ENCODE measurements around the gene RAB30.

RAB30 gene

GRCh38 chr11:83071567-83072349 lies at the start of gene RAB30:
RAB30 (minus strand) TSS chr11:83071897; CDS start chr11:82997316, 74,581 bp downstream.
- TF ChIP-seq EP300 (IDR thresholded peaks at IDR 0.05; ENCODE audit: borderline replicate concordance) = no peak
- TF ChIP-seq FOXM1 (IDR thresholded peaks at IDR 0.05; ENCODE audit: borderline replicate concordance, low read depth) = no peak
- no peak; the same call in 1 of the 2 replicates for TF ChIP-seq ZBTB7A (IDR thresholded peaks at IDR 0.05; ENCODE audit: low read depth)
- 0 out of 2 replicates have a peak, but pooled peaks have one; percentile 30 for TF ChIP-seq USF1 (IDR thresholded peaks at IDR 0.05)
- 0 out of 2 replicates have a peak, but pooled peaks have one; percentile 20 for TF ChIP-seq MAX (IDR thresholded peaks at IDR 0.05)
- TF ChIP-seq CEBPB (IDR thresholded peaks at IDR 0.05) = no peak
- TF ChIP-seq NFIC (IDR thresholded peaks at IDR 0.05) = 0 out of 2 replicates have a peak, but pooled peaks have one; percentile 4
- no peak for TF ChIP-seq EGR1 (IDR thresholded peaks at IDR 0.05)
- TF ChIP-seq TCF12 (IDR thresholded peaks at IDR 0.05; ENCODE audit: low read depth) = peak; percentile 64
- 0 out of 2 replicates have a peak, but pooled peaks have one; percentile 48 for TF ChIP-seq CREB1 (IDR thresholded peaks at IDR 0.05; ENCODE audit: low read depth)
- no peak for TF ChIP-seq REST (IDR thresholded peaks at IDR 0.05; ENCODE audit: low read depth)
- peak; percentile 9; the same call in 1 of the 2 replicates for TF ChIP-seq RAD21 (IDR thresholded peaks at IDR 0.05; ENCODE audit: low read depth)
- TF ChIP-seq TAF1 (IDR thresholded peaks at IDR 0.05; ENCODE audit: low read depth) = peak; percentile 79
- TF ChIP-seq YY1 (IDR thresholded peaks at IDR 0.05; ENCODE audit: low read depth) = peak; percentile 95
- no peak for TF ChIP-seq TEAD4 (IDR thresholded peaks at IDR 0.05)

- no peak for TF ChIP-seq EGR1 (IDR thresholded peaks at IDR 0.05)
- TF ChIP-seq TCF12 (IDR thresholded peaks at IDR 0.05; ENCODE audit: low read depth) = no peak
- TF ChIP-seq CREB1 (IDR thresholded peaks at IDR 0.05; ENCODE audit: low read depth) = no peak
- no peak for TF ChIP-seq REST (IDR thresholded peaks at IDR 0.05; ENCODE audit: low read depth)
- TF ChIP-seq ZBTB7A (IDR thresholded peaks at IDR 0.05; ENCODE audit: low read depth) = no peak
- no peak for TF ChIP-seq USF1 (IDR thresholded peaks at IDR 0.05)
- TF ChIP-seq TAF1 (IDR thresholded peaks at IDR 0.05; ENCODE audit: low read depth) = no peak
- TF ChIP-seq TEAD4 (IDR thresholded peaks at IDR 0.05) = no peak
- TF ChIP-seq EP300 (IDR thresholded peaks at IDR 0.05; ENCODE audit: borderline replicate concordance) = no peak
- TF ChIP-seq CEBPB (IDR thresholded peaks at IDR 0.05) = no peak
- no peak for TF ChIP-seq MAX (IDR thresholded peaks at IDR 0.05)
- no peak for TF ChIP-seq YY1 (IDR thresholded peaks at IDR 0.05; ENCODE audit: low read depth)
- no peak for TF ChIP-seq RAD21 (IDR thresholded peaks at IDR 0.05; ENCODE audit: low read depth)
- TF ChIP-seq NFIC (IDR thresholded peaks at IDR 0.05) = no peak
- TF ChIP-seq FOXM1 (IDR thresholded peaks at IDR 0.05; ENCODE audit: borderline replicate concordance, low read depth) = no peak
These were observed 48.6 kb upstream of the RAB30 start for GRCh38 chr11:83120327-83120726.

GRCh38 chr11:83119216-83119615 lies 47.5 kb upstream of the RAB30 start:
- TF ChIP-seq ZBTB7A (IDR thresholded peaks at IDR 0.05; ENCODE audit: low read depth) (no peak), REST (IDR thresholded peaks at IDR 0.05; ENCODE audit: low read depth) (no peak), CEBPB (IDR thresholded peaks at IDR 0.05) (no peak), YY1 (IDR thresholded peaks at IDR 0.05; ENCODE audit: low read depth) (no peak), MAX (IDR thresholded peaks at IDR 0.05) (no peak), USF1 (IDR thresholded peaks at IDR 0.05) (no peak), NFIC (IDR thresholded peaks at IDR 0.05) (no peak), FOXM1 (IDR thresholded peaks at IDR 0.05; ENCODE audit: borderline replicate concordance, low read depth) (no peak), RAD21 (IDR thresholded peaks at IDR 0.05; ENCODE audit: low read depth) (no peak), TCF12 (IDR thresholded peaks at IDR 0.05; ENCODE audit: low read depth) (no peak), EP300 (IDR thresholded peaks at IDR 0.05; ENCODE audit: borderline replicate concordance) (no peak), TAF1 (IDR thresholded peaks at IDR 0.05; ENCODE audit: low read depth) (no peak), CREB1 (IDR thresholded peaks at IDR 0.05; ENCODE audit: low read depth) (no peak), TEAD4 (IDR thresholded peaks at IDR 0.05) (no peak)

All from Ishikawa (cell line).